SK-N-SH treated with all-trans-retinoic acid at 6 μM for 48 hours (cell line): ENCODE measurements around the gene CPA1.

Experiments
- GLIS3 ChIP-seq: fragments of 250-450 bp; sonication (Bioruptor Pico); IDR thresholded peaks from 2 replicates; pipeline ENCODE4 v1.5.0; 2020; ENCODE audit warnings: mild to moderate bottlenecking, moderate library complexity
- OSR1 ChIP-seq: fragments of 250-450 bp; sonication (Bioruptor Pico); IDR thresholded peaks from 2 replicates; pipeline ENCODE4 v1.8.0; 2022; ENCODE audit warnings: moderate library complexity, mild to moderate bottlenecking, inconsistent platforms
- RARB ChIP-seq: fragments of 250-450 bp; sonication (Bioruptor Pico); IDR thresholded peaks from 2 replicates; pipeline ENCODE4 v1.8.0; 2021; ENCODE audit warnings: mild to moderate bottlenecking, moderate library complexity
- SNAI2 ChIP-seq: fragments of 250-450 bp; sonication (Bioruptor Pico); IDR thresholded peaks from 2 replicates; pipeline ENCODE4 v1.5.0; 2020; ENCODE audit warnings: mild to moderate bottlenecking, moderate library complexity
- ZFP3 ChIP-seq: fragments of 250-450 bp; sonication (Bioruptor Pico); IDR thresholded peaks from 2 replicates; pipeline ENCODE4 v1.5.0; 2020; ENCODE audit warnings: mild to moderate bottlenecking, moderate library complexity
- ZFP30 ChIP-seq: fragments of 450-650 bp; formaldehyde crosslinking; IDR thresholded peaks from 2 replicates; pipeline ENCODE4 v1.5.0; 2022; ENCODE audit warnings: mild to moderate bottlenecking, moderate library complexity
- ZNF70 ChIP-seq: fragments of 450-650 bp; formaldehyde crosslinking; IDR thresholded peaks from 2 replicates; pipeline ENCODE4 v1.5.0; 2020; ENCODE audit warnings: mild to moderate bottlenecking, moderate library complexity
- TF ChIP-seq, protein P1 (sequence below): fragments of 250-450 bp; sonication (Bioruptor Pico); IDR thresholded peaks from 2 replicates; pipeline ENCODE4 v1.8.0; 2020; ENCODE audit warnings: mild to moderate bottlenecking, moderate library complexity, borderline replicate concordance
- TF ChIP-seq, protein P2 (sequence below): fragments of 250-450 bp; sonication (Bioruptor Pico); IDR thresholded peaks from 2 replicates; pipeline ENCODE4 v1.5.0; 2020; ENCODE audit warnings: mild to moderate bottlenecking, moderate library complexity
- TF ChIP-seq, protein P3 (sequence below): fragments of 250-450 bp; sonication (Bioruptor Pico); IDR thresholded peaks from 2 replicates; pipeline ENCODE4 v1.5.1; 2021; ENCODE audit warnings: mild to moderate bottlenecking, moderate library complexity

DNA sequence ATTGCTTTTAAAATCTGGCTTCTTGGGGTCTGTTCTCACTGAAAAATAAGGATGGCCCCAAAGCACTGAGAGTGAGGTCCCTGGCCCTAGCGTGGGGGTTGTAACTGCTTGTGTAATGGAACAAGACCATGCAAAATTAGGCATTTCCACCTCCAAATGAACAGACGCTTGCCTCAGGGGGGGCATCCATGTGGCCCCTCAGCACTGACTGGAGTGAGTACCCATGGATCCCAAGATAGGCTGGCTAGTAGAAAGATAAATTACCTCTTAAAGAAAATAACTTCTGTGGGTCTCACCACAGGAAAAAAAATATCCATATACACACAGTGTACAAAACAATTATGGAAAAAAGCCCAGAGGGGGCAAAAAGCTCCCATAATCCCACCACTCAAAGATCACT lies 15.2 kb upstream of the CPA1 start:
- no peak for TF ChIP-seq SNAI2 (CRISPR knock-in tag)
- TF ChIP-seq, protein P1, sequence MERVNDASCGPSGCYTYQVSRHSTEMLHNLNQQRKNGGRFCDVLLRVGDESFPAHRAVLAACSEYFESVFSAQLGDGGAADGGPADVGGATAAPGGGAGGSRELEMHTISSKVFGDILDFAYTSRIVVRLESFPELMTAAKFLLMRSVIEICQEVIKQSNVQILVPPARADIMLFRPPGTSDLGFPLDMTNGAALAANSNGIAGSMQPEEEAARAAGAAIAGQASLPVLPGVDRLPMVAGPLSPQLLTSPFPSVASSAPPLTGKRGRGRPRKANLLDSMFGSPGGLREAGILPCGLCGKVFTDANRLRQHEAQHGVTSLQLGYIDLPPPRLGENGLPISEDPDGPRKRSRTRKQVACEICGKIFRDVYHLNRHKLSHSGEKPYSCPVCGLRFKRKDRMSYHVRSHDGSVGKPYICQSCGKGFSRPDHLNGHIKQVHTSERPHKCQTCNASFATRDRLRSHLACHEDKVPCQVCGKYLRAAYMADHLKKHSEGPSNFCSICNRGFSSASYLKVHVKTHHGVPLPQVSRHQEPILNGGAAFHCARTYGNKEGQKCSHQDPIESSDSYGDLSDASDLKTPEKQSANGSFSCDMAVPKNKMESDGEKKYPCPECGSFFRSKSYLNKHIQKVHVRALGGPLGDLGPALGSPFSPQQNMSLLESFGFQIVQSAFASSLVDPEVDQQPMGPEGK (CRISPR knock-in tag): no peak
- no peak for TF ChIP-seq ZNF70 (CRISPR knock-in tag)
- TF ChIP-seq, protein P2, sequence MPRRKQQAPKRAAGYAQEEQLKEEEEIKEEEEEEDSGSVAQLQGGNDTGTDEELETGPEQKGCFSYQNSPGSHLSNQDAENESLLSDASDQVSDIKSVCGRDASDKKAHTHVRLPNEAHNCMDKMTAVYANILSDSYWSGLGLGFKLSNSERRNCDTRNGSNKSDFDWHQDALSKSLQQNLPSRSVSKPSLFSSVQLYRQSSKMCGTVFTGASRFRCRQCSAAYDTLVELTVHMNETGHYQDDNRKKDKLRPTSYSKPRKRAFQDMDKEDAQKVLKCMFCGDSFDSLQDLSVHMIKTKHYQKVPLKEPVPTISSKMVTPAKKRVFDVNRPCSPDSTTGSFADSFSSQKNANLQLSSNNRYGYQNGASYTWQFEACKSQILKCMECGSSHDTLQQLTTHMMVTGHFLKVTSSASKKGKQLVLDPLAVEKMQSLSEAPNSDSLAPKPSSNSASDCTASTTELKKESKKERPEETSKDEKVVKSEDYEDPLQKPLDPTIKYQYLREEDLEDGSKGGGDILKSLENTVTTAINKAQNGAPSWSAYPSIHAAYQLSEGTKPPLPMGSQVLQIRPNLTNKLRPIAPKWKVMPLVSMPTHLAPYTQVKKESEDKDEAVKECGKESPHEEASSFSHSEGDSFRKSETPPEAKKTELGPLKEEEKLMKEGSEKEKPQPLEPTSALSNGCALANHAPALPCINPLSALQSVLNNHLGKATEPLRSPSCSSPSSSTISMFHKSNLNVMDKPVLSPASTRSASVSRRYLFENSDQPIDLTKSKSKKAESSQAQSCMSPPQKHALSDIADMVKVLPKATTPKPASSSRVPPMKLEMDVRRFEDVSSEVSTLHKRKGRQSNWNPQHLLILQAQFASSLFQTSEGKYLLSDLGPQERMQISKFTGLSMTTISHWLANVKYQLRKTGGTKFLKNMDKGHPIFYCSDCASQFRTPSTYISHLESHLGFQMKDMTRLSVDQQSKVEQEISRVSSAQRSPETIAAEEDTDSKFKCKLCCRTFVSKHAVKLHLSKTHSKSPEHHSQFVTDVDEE: no peak
- TF ChIP-seq ZFP30 (CRISPR knock-in tag): no peak
- no peak for TF ChIP-seq GLIS3 (CRISPR knock-in tag)
- TF ChIP-seq RARB: no peak
- TF ChIP-seq ZFP3 (CRISPR knock-in tag): no peak
- TF ChIP-seq, protein P3, sequence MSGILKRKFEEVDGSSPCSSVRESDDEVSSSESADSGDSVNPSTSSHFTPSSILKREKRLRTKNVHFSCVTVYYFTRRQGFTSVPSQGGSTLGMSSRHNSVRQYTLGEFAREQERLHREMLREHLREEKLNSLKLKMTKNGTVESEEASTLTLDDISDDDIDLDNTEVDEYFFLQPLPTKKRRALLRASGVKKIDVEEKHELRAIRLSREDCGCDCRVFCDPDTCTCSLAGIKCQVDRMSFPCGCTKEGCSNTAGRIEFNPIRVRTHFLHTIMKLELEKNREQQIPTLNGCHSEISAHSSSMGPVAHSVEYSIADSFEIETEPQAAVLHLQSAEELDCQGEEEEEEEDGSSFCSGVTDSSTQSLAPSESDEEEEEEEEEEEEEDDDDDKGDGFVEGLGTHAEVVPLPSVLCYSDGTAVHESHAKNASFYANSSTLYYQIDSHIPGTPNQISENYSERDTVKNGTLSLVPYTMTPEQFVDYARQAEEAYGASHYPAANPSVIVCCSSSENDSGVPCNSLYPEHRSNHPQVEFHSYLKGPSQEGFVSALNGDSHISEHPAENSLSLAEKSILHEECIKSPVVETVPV (CRISPR knock-in tag): no peak
- TF ChIP-seq OSR1: no peak
